Left ventricle myocardium inferior (tissue), 1 donor: ENCODE data around the gene TMEM100. TPM values are rescaled to one million over a fixed set of nuclear protein-coding genes. Genes with fewer than 3 reads are reported as not detected.

Source experiments
- DNase-seq: peaks from one replicate; pipeline ENCODE4 v3.0.0-alpha.2; 2020
- H3K27ac ChIP-seq: fragments of 200-600 bp; replicated peaks from 2 replicates; pipeline ENCODE4 v1.8.0; 2021
- H3K27me3 ChIP-seq: fragments of 200-600 bp; 2 replicates; pipeline ENCODE4 v1.8.0; 2021; ENCODE audit warnings: low read depth
- H3K36me3 ChIP-seq: fragments of 200-600 bp; 2 replicates; pipeline ENCODE4 v1.8.0; 2021
- H3K4me1 ChIP-seq: fragments of 200-600 bp; 2 replicates; pipeline ENCODE4 v1.8.0; 2021
- H3K4me3 ChIP-seq: fragments of 200-600 bp; 2 replicates; pipeline ENCODE4 v1.8.0; 2021; ENCODE audit warnings: mild to moderate bottlenecking, moderate library complexity
- H3K9me3 ChIP-seq: fragments of 200-600 bp; replicated peaks from 2 replicates; pipeline ENCODE4 v1.8.0; 2021
- intact Hi-C: fragments of 100-400 bp; cut with micrococcal nuclease; formaldehyde crosslinking; loops from one replicate; pipeline ENCODE4 v1.11.0; 2022
- total RNA-seq: library from RNA; stranded (reverse); fragmentation: NEBNext Ultra II Directional; extraction: Animal tissue kit (Norgen Biotek cat#: 25700); gene quantifications from one replicate; pipeline ENCODE4 v1.2.1, GENCODE V29; 2021
- TF ChIP-seq, protein P1 (sequence below): fragments of 200-600 bp; IDR thresholded peaks from 2 replicates; pipeline ENCODE4 v1.8.0; 2021; ENCODE audit warnings: antibody characterized with exemption, mild to moderate bottlenecking, borderline replicate concordance
- donor health status: DM: no; HTN: yes; CAD: no; lungs with severe emphysema.

The TMEM100 gene
- total RNA-seq, 1 donor from 2014 or later = 13.9 TPM

DNA sequence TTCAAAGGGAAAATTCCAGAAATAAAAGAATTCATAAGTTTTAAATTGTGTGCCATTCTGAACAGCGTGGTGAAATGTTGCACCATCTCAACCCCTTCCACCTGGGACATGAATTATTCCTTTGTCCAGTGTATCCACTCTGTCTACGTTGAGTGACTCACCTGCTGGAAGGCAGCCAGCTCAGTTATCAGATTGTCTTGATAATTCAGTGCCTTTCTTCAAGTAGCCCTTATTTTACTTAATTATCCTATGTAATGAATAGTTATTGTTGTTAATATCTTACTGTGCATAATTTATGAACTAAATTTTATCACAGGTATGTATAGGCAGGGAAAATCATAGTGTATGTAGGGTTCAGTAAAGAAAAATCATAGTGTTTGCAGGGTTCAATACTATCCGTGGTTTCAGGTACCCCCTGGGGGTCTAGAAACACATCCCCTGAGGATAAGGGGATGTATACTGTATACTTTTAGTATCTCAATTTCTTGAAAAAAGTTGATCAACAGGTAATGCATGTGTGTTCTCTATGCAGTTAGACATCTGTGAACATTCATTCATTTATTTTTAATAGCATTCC is 20.5 kb upstream of the TMEM100 start:
- no peak overlapping the region for H3K27ac ChIP-seq
- intact Hi-C loops = no loop called here
- TF ChIP-seq, protein P1, sequence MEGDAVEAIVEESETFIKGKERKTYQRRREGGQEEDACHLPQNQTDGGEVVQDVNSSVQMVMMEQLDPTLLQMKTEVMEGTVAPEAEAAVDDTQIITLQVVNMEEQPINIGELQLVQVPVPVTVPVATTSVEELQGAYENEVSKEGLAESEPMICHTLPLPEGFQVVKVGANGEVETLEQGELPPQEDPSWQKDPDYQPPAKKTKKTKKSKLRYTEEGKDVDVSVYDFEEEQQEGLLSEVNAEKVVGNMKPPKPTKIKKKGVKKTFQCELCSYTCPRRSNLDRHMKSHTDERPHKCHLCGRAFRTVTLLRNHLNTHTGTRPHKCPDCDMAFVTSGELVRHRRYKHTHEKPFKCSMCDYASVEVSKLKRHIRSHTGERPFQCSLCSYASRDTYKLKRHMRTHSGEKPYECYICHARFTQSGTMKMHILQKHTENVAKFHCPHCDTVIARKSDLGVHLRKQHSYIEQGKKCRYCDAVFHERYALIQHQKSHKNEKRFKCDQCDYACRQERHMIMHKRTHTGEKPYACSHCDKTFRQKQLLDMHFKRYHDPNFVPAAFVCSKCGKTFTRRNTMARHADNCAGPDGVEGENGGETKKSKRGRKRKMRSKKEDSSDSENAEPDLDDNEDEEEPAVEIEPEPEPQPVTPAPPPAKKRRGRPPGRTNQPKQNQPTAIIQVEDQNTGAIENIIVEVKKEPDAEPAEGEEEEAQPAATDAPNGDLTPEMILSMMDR = no peak
- no peaks in the 10 kb centered on the region for H3K27me3 ChIP-seq
- H3K9me3 ChIP-seq = no peaks in the 10 kb centered on the region
- H3K36me3 ChIP-seq = no peaks in the 10 kb centered on the region
- DNase-seq = no peak
- H3K4me1 ChIP-seq = no peaks in the 10 kb centered on the region
- no peak overlapping the region for H3K4me3 ChIP-seq

DNA sequence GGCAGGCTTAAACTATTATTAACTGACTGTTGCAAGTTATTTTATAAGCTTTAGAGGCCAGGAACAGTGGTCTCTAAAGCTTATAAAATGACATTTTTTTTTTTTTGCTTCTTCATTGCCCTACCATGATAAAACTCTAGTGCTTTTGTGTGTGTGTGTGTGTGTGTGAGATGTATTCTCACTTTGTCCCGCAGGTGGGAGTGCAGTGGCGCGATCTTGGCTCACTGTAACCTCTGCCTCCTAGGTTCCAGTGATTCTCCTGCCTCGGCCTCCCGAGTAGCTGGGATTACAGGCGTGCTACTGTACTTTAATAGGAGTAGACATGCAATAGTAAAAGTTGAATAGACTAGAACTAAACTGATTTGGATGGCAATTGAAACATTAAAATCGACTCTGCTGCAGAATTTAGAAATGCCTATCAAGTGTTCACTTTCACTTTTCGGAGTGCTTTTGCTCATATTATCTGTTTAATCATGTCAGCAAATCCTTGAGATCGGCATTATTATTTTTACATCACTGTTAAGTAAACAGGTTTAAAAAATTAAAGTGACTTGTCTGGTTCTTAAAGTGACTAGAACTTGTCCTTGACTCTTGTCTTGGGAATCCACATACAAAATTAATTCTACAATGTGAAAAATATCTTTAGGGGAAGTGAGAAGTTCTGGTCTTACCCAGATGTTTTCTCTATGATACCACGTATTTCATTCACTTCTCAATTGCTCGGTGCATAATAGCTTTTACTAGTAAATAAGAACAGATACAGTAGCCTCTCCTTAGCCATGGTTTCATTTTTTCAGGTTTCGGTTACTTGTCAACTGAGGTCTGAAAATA is 19.8 kb upstream of the TMEM100 start:
- Histone ChIP-seq H3K27ac (no peak overlapping the region), H3K4me1 (no peaks in the 10 kb centered on the region), H3K36me3 (no peaks in the 10 kb centered on the region), H3K4me3 (no peak overlapping the region), H3K27me3 (no peaks in the 10 kb centered on the region), H3K9me3 (no peaks in the 10 kb centered on the region)
- TF ChIP-seq, protein P1 = no peak
- DNase-seq = no peak
- intact Hi-C loops = no loop called here

DNA sequence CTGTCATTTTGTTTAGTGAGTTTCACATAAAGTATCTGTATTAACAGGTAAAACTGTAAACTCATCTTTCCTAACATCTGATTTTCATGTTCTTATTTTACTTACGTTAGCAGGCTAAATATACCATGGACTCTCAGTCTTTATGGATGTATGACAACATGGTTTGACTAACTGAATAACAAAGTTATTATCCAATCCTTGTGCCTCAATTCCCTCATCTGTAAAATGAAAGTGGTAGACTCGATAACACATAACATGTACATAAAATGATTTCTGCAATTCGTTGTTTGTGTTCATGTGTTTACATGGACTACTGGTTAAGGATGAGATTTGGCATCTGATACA is 18.7 kb upstream of the TMEM100 start:
- no peaks in the 10 kb centered on the region for H3K36me3 ChIP-seq
- no peaks in the 10 kb centered on the region for H3K4me1 ChIP-seq
- H3K27me3 ChIP-seq = no peaks in the 10 kb centered on the region
- TF ChIP-seq, protein P1 = no peak
- no peak for DNase-seq
- no peak overlapping the region for H3K4me3 ChIP-seq
- H3K27ac ChIP-seq = no peak overlapping the region
- no peaks in the 10 kb centered on the region for H3K9me3 ChIP-seq
- intact Hi-C loops = no loop called here

DNA sequence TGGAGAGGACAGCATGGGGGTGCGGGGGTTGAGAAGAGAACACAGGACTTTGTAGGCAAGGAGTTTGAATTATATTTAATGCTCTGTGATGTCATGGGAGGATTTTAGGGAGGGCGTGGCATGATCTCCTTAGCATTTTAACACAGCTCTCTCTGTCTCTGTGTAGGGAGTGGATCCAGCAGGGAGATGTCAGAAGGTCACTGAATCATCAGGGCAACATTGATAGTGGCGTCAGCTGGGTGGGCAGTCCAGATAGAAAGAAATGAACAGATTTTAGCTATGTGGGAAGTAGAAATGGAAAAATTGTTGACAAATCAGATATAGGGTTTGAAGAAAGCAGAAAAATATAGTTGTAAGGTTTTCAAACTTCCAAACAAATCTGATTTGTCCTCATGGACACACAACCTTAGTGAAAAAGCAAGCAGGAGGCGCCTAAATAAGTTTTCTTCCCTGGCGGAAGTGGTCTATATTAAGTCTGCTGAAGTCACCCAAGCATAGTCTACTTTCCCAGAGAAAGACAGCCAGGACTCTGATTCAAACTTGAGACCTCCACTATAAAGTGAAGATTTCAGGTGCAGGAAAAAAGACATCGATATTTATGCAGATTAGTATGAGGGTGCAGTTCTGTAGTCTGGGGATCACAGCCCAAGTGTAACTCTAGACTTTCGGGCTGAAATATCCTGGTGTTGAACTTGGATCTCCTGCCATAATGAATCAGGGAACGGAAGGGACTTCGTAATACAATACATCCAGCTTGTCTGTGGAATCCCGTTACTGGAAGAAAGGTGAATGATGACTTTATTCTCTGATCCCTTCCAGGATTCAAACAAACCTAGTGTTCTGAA is 18.1 kb upstream of the TMEM100 start:
- intact Hi-C loops = no loop called here
- no peak for DNase-seq
- TF ChIP-seq, protein P1 = no peak
- Histone ChIP-seq H3K27me3 (no peaks in the 10 kb centered on the region), H3K4me3 (no peak overlapping the region), H3K4me1 (no peaks in the 10 kb centered on the region), H3K9me3 (no peaks in the 10 kb centered on the region), H3K36me3 (no peaks in the 10 kb centered on the region), H3K27ac (no peak overlapping the region)

DNA sequence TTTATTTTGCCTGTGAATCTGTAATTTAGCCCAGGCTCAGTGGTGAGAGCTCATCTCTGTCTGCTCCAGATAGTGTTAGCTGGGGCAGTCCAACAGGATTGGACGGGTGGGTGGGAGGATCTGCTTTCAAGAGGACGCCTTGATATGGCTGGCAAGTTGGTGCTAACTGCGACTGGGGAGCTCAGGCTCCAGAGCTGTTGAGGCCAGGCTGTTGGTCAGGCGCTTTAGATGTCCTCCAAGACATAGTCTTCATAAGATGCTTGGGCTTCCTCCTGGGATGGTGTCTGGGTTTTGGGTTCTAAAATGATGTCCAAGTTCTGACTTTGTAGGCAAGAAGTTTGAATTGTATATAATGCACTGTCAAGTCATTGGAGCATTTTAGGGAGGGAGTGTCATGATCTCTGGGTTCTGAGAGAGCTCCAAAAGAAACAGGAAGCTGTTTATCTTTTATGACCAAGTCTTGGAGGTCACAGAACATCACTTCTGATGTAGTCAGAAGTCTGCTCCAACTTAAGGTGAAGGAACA is 15.4 kb upstream of the TMEM100 start:
- Histone ChIP-seq H3K4me3 (no peak overlapping the region), H3K4me1 (peaks cover 17% of the 10 kb centered on the region), H3K27me3 (no peaks in the 10 kb centered on the region), H3K36me3 (no peaks in the 10 kb centered on the region), H3K9me3 (no peaks in the 10 kb centered on the region), H3K27ac (no peak overlapping the region)
- intact Hi-C loops = no loop called here
- TF ChIP-seq, protein P1 = no peak
- no peak for DNase-seq
